ENCODE results near the gene CAPN13. TPM values are rescaled to one million over a fixed set of nuclear protein-coding genes. Genes with fewer than 3 reads are reported as not detected.

Gene CAPN13
- total RNA-seq, 1 donor from 2014 or later: not detected

- Mint-ChIP-seq H3K36me3 (no peaks in the 10 kb centered on the region), H3K27ac (peak overlapping the region; percentile 6), H3K9me3 (peaks cover 4% of the 10 kb centered on the region), H3K27me3 (ENCODE audit: low read depth) (peaks cover 8% of the 10 kb centered on the region), H3K4me3 (no peak overlapping the region), H3K4me1 (peaks cover 23% of the 10 kb centered on the region)
- DNase-seq (ENCODE audit: low spot score in 2 of 2, unreplicated experiment in 2 of 2): no peak
- no peak for TF ChIP-seq CTCF (IDR thresholded peaks at IDR 0.05; ENCODE audit: unreplicated experiment)
Observed at GRCh38 chr2:30756051-30756719, 51.1 kb downstream of the CAPN13 start.

- Mint-ChIP-seq H3K36me3 (no peaks in the 10 kb centered on the region), H3K27me3 (ENCODE audit: low read depth) (peaks cover 15% of the 10 kb centered on the region), H3K4me1 (peaks cover 20% of the 10 kb centered on the region), H3K9me3 (peaks cover 4% of the 10 kb centered on the region), H3K4me3 (no peak overlapping the region), H3K27ac (no peak overlapping the region)
- DNase-seq (ENCODE audit: low spot score in 2 of 2, unreplicated experiment in 2 of 2): no peak
- no peak for TF ChIP-seq CTCF (IDR thresholded peaks at IDR 0.05; ENCODE audit: unreplicated experiment)
Observed at GRCh38 chr2:30753630-30754029, 53.6 kb downstream of the CAPN13 start.

GRCh38 chr2:30752811-30753210, 54.4 kb downstream of the CAPN13 start:
- peaks cover 14% of the 10 kb centered on the region for H3K27me3 Mint-ChIP-seq (ENCODE audit: low read depth)
- DNase-seq (ENCODE audit: low spot score in 2 of 2, unreplicated experiment in 2 of 2): no peak
- H3K27ac Mint-ChIP-seq: no peak overlapping the region
- H3K4me3 Mint-ChIP-seq: no peak overlapping the region
- peaks cover 15% of the 10 kb centered on the region for H3K4me1 Mint-ChIP-seq
- H3K9me3 Mint-ChIP-seq: peaks cover 4% of the 10 kb centered on the region
- no peak for TF ChIP-seq CTCF (IDR thresholded peaks at IDR 0.05; ENCODE audit: unreplicated experiment)
- no peaks in the 10 kb centered on the region for H3K36me3 Mint-ChIP-seq

- TF ChIP-seq CTCF (IDR thresholded peaks at IDR 0.05; ENCODE audit: unreplicated experiment): no peak
- H3K9me3 Mint-ChIP-seq: no peaks in the 10 kb centered on the region
- no peak overlapping the region for H3K27ac Mint-ChIP-seq
- H3K4me3 Mint-ChIP-seq: no peak overlapping the region
- no peaks in the 10 kb centered on the region for H3K36me3 Mint-ChIP-seq
- H3K4me1 Mint-ChIP-seq: no peaks in the 10 kb centered on the region
- no peak for DNase-seq (ENCODE audit: low spot score in 2 of 2, unreplicated experiment in 2 of 2)
- H3K27me3 Mint-ChIP-seq (ENCODE audit: low read depth): peaks cover 17% of the 10 kb centered on the region
Observed at GRCh38 chr2:30747206-30747605, 60.0 kb downstream of the CAPN13 start.

- no peak overlapping the region for H3K4me3 Mint-ChIP-seq
- no peak overlapping the region for H3K27ac Mint-ChIP-seq
- H3K9me3 Mint-ChIP-seq: no peaks in the 10 kb centered on the region
- no peaks in the 10 kb centered on the region for H3K36me3 Mint-ChIP-seq
- no peaks in the 10 kb centered on the region for H3K4me1 Mint-ChIP-seq
- no peak for DNase-seq (ENCODE audit: low spot score in 2 of 2, unreplicated experiment in 2 of 2)
- no peak for TF ChIP-seq CTCF (IDR thresholded peaks at IDR 0.05; ENCODE audit: unreplicated experiment)
- peaks cover 13% of the 10 kb centered on the region for H3K27me3 Mint-ChIP-seq (ENCODE audit: low read depth)
Observed at GRCh38 chr2:30744823-30745222, 62.4 kb downstream of the CAPN13 start.
